Astrocyte of the spinal cord (primary cell): ENCODE data around the gene SPRR3.

Experiments used
- DNase-seq: peaks from one replicate; pipeline ENCODE4 v3.0.0; 2011; ENCODE audit warnings: low read depth, low spot score
- H3K4me3 ChIP-seq: 2 replicates; pipeline ENCODE4 v1.5.1; 2011; ENCODE audit warnings: low read depth, mild to moderate bottlenecking, low read length, moderate library complexity
- in situ Hi-C: cut with HindIII; loops from 2 replicates; pipeline ENCODE4 v1.10.0; 2017; ENCODE audit warnings: low sequenced_read_pairs
- TF ChIP-seq, protein P1 (sequence below): IDR thresholded peaks from 2 replicates; pipeline ENCODE4 v1.5.1; 2012; ENCODE audit warnings: low read depth, mild to moderate bottlenecking, low read length, inconsistent platforms

SPRR3 gene

DNA sequence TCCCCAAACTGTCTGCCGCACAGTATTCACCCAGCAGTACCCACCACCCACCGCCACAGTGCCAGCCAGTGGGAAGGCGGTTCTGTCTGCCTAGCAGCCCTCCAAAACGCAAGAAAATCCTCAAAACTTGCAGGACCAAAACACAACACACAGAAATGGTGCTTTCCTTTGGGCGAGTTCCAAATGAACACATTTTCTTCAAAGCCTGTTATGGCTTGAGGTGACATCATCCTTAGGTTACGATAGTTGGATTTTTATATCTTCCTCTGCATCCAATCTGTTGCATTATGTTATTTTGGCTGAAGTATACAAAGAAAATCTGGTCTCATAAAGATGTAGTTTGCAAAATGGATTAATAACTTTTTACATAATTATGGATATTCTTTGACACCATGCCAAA lies 8.4 kb upstream of the SPRR3 start:
- in situ Hi-C loops: no loop called here

DNA sequence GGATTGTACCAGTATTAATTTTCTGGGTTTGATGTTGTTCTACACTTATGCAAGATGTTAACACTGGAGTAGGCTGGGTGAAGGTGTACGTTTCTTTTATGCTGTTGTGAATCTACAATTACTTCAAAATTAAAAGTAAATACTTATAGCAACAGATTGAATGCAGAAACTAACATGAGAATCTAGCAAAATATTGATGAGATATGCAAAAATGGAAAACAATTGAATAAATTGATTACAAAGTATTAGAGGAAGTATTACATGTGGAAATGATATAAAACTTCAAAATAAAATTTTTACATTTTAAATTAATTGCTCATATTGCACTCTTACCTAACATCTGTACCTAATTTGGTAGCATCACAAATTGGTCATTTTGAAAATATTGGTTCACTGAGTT lies 5.7 kb upstream of the SPRR3 start:
- H3K4me3 ChIP-seq: no peak overlapping the region
- in situ Hi-C loops: no loop called here
- TF ChIP-seq, protein P1, sequence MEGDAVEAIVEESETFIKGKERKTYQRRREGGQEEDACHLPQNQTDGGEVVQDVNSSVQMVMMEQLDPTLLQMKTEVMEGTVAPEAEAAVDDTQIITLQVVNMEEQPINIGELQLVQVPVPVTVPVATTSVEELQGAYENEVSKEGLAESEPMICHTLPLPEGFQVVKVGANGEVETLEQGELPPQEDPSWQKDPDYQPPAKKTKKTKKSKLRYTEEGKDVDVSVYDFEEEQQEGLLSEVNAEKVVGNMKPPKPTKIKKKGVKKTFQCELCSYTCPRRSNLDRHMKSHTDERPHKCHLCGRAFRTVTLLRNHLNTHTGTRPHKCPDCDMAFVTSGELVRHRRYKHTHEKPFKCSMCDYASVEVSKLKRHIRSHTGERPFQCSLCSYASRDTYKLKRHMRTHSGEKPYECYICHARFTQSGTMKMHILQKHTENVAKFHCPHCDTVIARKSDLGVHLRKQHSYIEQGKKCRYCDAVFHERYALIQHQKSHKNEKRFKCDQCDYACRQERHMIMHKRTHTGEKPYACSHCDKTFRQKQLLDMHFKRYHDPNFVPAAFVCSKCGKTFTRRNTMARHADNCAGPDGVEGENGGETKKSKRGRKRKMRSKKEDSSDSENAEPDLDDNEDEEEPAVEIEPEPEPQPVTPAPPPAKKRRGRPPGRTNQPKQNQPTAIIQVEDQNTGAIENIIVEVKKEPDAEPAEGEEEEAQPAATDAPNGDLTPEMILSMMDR: no peak
- DNase-seq: no peak

More for the DNA sequence above, 8.4 kb upstream of the SPRR3 start:
- DNase-seq: no peak
- TF ChIP-seq, protein P1: no peak
- no peak overlapping the region for H3K4me3 ChIP-seq

DNA sequence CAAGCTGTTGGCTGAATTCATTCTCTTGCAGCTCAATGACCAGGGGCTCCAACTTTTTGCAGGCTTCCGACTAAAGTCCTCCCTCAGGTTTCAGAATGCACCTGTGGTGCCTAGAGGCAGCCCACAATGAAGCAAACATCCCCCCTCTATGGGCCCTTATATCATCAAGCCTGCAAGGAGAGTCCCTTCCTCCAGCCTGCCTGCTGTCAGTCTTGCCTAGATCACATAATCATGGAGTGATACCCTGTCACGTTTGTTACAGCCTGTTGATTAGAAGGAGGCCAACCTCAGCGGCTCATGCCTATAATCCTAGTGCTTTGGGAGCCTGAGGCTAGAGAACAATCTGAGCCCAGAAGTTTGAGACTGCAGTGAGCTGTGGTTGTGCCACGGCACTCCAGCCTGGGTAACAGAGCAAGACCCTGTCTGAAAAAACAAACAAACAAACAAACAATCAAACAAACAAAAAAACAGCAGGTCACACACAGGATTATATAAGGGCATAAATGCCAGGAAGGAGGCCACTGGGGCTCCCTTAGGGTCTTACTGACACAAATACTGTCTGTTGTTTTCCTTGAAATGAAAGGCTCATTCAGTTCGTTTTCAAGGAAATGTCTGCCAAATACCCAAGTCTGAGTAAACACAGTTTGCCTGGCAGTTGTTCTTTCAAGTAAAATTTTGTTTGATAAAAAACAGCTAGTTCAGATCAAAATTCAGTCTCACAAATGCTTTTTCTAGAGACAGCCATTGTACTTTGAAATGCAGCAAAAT lies 4.7 kb upstream of the SPRR3 start:
- TF ChIP-seq, protein P1: no peak
- in situ Hi-C loops: no loop called here
- no peak overlapping the region for H3K4me3 ChIP-seq
- DNase-seq: no peak

DNA sequence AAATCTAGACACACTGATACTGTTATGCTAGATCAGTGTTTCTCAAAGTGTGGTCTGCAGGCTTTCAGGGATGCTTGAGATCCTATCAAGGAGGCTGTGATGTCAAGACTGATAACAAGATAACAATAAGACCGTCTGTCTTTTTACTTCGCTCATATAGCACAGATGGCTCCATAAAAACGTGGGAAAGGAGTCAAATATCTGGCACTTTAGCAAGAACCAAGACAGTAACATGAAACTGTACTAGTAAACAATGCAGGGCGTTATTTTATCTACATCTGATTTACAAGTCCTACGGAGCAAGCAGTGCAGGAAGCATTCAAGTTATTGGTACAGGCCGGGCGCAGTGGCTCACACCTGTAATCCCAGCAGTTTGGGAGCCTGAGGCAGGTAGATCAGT lies 3.6 kb upstream of the SPRR3 start:
- TF ChIP-seq, protein P1: no peak
- no peak for DNase-seq
- in situ Hi-C loops: no loop called here
- H3K4me3 ChIP-seq: no peak overlapping the region

DNA sequence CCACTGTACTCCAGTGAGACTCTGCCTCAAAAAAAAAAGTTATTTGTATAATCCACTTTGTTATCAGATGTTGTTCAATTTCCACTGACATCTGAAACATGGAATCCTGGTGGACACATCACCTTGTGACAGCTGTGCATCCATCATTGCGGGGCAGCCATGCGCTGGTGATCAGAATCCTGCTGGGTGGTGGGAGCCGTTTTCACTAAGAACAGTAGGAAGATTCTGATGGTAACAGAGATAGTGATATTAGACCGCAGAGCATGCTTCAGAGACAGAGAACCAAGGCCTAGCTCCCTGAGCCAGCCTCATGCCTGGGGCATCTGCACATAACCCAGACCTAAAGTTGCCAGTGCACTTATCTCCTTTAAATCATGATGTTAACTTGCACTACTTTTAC lies 3.1 kb upstream of the SPRR3 start:
- TF ChIP-seq, protein P1: no peak
- H3K4me3 ChIP-seq: no peak overlapping the region
- in situ Hi-C loops: no loop called here
- no peak for DNase-seq

DNA sequence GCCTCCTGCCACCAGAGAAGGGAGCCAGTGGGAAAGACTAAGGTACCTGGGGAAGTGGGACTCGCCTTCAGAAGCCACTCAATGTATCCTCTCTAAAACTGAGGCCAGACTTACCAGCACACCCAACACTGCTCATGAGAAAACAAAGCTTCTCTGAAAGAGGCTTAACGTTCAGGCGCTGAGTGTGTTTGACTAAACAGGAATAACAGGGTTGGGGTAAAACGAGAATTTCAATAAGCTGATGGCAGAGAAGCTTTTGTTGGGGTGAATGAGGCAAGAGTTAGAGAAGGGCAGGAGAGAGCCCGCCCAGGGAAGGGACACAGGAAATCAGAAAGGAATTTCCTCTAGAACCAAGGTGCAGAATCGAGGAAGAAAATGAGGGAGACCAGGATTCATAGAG lies 1.7 kb upstream of the SPRR3 start:
- in situ Hi-C loops: no loop called here
- TF ChIP-seq, protein P1: no peak
- H3K4me3 ChIP-seq: no peak overlapping the region
- DNase-seq: no peak
